Astrocyte (in vitro differentiated cells and primary cell): ENCODE data around the gene PADI2. TPM values are rescaled to one million over a fixed set of nuclear protein-coding genes. Genes with fewer than 3 reads are reported as not detected.

ENCODE experiments used
- DNase-seq: peaks from one replicate; pipeline ENCODE4 v3.0.0-alpha.2; 2010; ENCODE audit warnings: low read depth
- FAIRE-seq: peaks from 2 replicates; lab custom pipeline; 2011; peaks lifted over from hg19 to GRCh38; lab: Jason Lieb, UNC
- H2AFZ ChIP-seq: 2 replicates; pipeline ENCODE4 v1.6.0; 2012; ENCODE audit warnings: low read depth, low read length, inconsistent platforms
- H3K27ac ChIP-seq: 2 replicates; pipeline ENCODE4 v1.5.1; 2011; ENCODE audit warnings: low read depth, low read length, inconsistent platforms
- H3K27me3 ChIP-seq: 2 replicates; pipeline ENCODE4 v1.6.0; 2011; ENCODE audit warnings: low read length, inconsistent platforms; ENCODE audit not compliant: insufficient read depth
- H3K36me3 ChIP-seq: 2 replicates; pipeline ENCODE4 v1.5.1; 2011; ENCODE audit warnings: low read length, inconsistent platforms; ENCODE audit not compliant: insufficient read depth
- H3K4me1 ChIP-seq: 2 replicates; pipeline ENCODE4 v1.5.1; 2011; ENCODE audit warnings: low read length, inconsistent platforms; ENCODE audit not compliant: insufficient read depth
- H3K4me2 ChIP-seq: 2 replicates; pipeline ENCODE4 v1.6.0; 2012; ENCODE audit warnings: low read length, inconsistent platforms
- H3K4me3 ChIP-seq: 2 replicates; pipeline ENCODE4 v1.5.1; 2011; ENCODE audit warnings: low read depth, mild to moderate bottlenecking, low read length, inconsistent platforms; ENCODE audit not compliant: insufficient read depth
- H3K79me2 ChIP-seq: 2 replicates; pipeline ENCODE4 v1.6.0; 2012; ENCODE audit warnings: mild to moderate bottlenecking, low read length, inconsistent platforms; ENCODE audit not compliant: insufficient read depth
- H3K9ac ChIP-seq: 2 replicates; pipeline ENCODE4 v1.6.0; 2012; ENCODE audit warnings: mild to moderate bottlenecking, low read length, inconsistent platforms
- H3K9me3 ChIP-seq: 2 replicates; pipeline ENCODE4 v1.5.1; 2012; ENCODE audit warnings: low read depth, mild to moderate bottlenecking, low read length, inconsistent platforms; ENCODE audit not compliant: insufficient read depth
- H4K20me1 ChIP-seq: 2 replicates; pipeline ENCODE4 v1.6.0; 2012; ENCODE audit warnings: low read length, inconsistent platforms; ENCODE audit not compliant: insufficient read depth
- H3K27ac Mint-ChIP-seq: one replicate; pipeline ENCODE4 v1.8.0; 2021; ENCODE audit warnings: mild to moderate bottlenecking, mixed read lengths; ENCODE audit not compliant: unreplicated experiment
- H3K27me3 Mint-ChIP-seq: one replicate; pipeline ENCODE4 v1.8.0; 2021; ENCODE audit warnings: low read depth, mixed read lengths; ENCODE audit not compliant: unreplicated experiment
- H3K36me3 Mint-ChIP-seq: one replicate; pipeline ENCODE4 v1.8.0; 2021; ENCODE audit warnings: low read depth, mixed read lengths; ENCODE audit not compliant: unreplicated experiment
- H3K4me1 Mint-ChIP-seq: one replicate; pipeline ENCODE4 v1.8.0; 2021; ENCODE audit warnings: low read depth, mixed read lengths; ENCODE audit not compliant: unreplicated experiment
- H3K4me3 Mint-ChIP-seq: one replicate; pipeline ENCODE4 v1.8.0; 2021; ENCODE audit warnings: mild to moderate bottlenecking, moderate library complexity, mixed read lengths; ENCODE audit not compliant: unreplicated experiment
- H3K9me3 Mint-ChIP-seq: one replicate; pipeline ENCODE4 v1.8.0; 2021; ENCODE audit warnings: mild to moderate bottlenecking, mixed read lengths; ENCODE audit not compliant: unreplicated experiment
- CTCF ChIP-seq: IDR thresholded peaks from 2 replicates; pipeline ENCODE4 v1.5.1; 2011; ENCODE audit warnings: low read depth, mild to moderate bottlenecking, inconsistent platforms, low read length, moderate library complexity; ENCODE audit not compliant: insufficient read depth
- EZH2 ChIP-seq: IDR thresholded peaks from 2 replicates; pipeline ENCODE4 v1.6.1; 2012; ENCODE audit warnings: mild to moderate bottlenecking, low read length, inconsistent platforms; ENCODE audit not compliant: insufficient read depth
- total RNA-seq: library from RNA; stranded (reverse); gene quantifications from 2 replicates; pipeline ENCODE4 v1.2.1, GENCODE V29; 2021

PADI2 gene
- total RNA-seq, 1 donor from 2014 or later, result 0.48 TPM

- Histone ChIP-seq H3K4me1 (no peaks in the 10 kb centered on the region), H3K4me3 (no peak overlapping the region), H3K36me3 (no peaks in the 10 kb centered on the region), H3K9ac (no peak overlapping the region), H3K79me2 (no peaks in the 10 kb centered on the region), H3K9me3 (no peaks in the 10 kb centered on the region), H3K4me2 (no peak overlapping the region), H4K20me1 (no peaks in the 10 kb centered on the region), H2AFZ (no peak overlapping the region), H3K27me3 (peaks cover 5% of the 10 kb centered on the region), H3K27ac (no peak overlapping the region)
- no peaks in the 10 kb centered on the region for H3K36me3 Mint-ChIP-seq
- no peak overlapping the region for H3K27ac Mint-ChIP-seq
- FAIRE-seq (no peak), DNase-seq (no peak)
- H3K9me3 Mint-ChIP-seq, result no peaks in the 10 kb centered on the region
- H3K4me1 Mint-ChIP-seq, result peaks cover 3% of the 10 kb centered on the region
- H3K27me3 Mint-ChIP-seq, result peaks cover 14% of the 10 kb centered on the region
- TF ChIP-seq CTCF (no peak), EZH2 (no peak)
- no peak overlapping the region for H3K4me3 Mint-ChIP-seq
Observed at GRCh38 chr1:17097787-17098186, 21.5 kb downstream of the PADI2 start.

GRCh38 chr1:17097147-17097546, 22.1 kb downstream of the PADI2 start:
- H3K4me3 Mint-ChIP-seq, result no peak overlapping the region

More at GRCh38 chr1:17097147-17097546, 22.1 kb downstream of the PADI2 start:
- Histone ChIP-seq H3K79me2 (no peaks in the 10 kb centered on the region), H3K4me2 (no peak overlapping the region), H3K9ac (no peak overlapping the region), H3K27ac (no peak overlapping the region), H3K36me3 (no peaks in the 10 kb centered on the region), H3K4me3 (no peak overlapping the region), H3K27me3 (peaks cover 5% of the 10 kb centered on the region), H3K9me3 (no peaks in the 10 kb centered on the region), H4K20me1 (no peaks in the 10 kb centered on the region), H2AFZ (no peak overlapping the region), H3K4me1 (no peaks in the 10 kb centered on the region)
- Mint-ChIP-seq H3K36me3 (no peaks in the 10 kb centered on the region), H3K27ac (no peak overlapping the region), H3K9me3 (no peaks in the 10 kb centered on the region), H3K4me1 (peaks cover 3% of the 10 kb centered on the region), H3K27me3 (peaks cover 13% of the 10 kb centered on the region)
- FAIRE-seq, result no peak
- TF ChIP-seq EZH2, result no peak
- TF ChIP-seq CTCF, result no peak
- DNase-seq, result no peak
